NOMO-1 (cell line): ENCODE results near the gene KBTBD4.
A peak's percentile ranks its signal among the peaks of the same experiment; 100 is the strongest.

Experiments
- DNase-seq, 2 experiments: peaks; one replicate each; lab custom pipeline; 2025; ENCODE audit not compliant: unreplicated experiment in 2 of 2; lab: John Stamatoyannopoulos, UW

The KBTBD4 gene

GRCh38 chr11:47578524-47579494 is at the start of gene KBTBD4, which contains the start of gene NDUFS3:
TSS of gene KBTBD4 (minus strand) at chr11:47578970. CDS start at chr11:47578951, 19 bp downstream.
TSS of gene NDUFS3 (plus strand) at chr11:47579074. CDS start at chr11:47579092, 18 bp downstream.
- DNase-seq = peak; percentile 76 to 81

GRCh38 chr11:47628026-47628425 is 49.3 kb upstream of the KBTBD4 start:
- no peak for DNase-seq

GRCh38 chr11:47626234-47626633 is 47.5 kb upstream of the KBTBD4 start:
- no peak for DNase-seq

- DNase-seq = no peak
Observed at GRCh38 chr11:47620836-47621378, 42.1 kb upstream of the KBTBD4 start.

GRCh38 chr11:47617417-47617809 is 38.6 kb upstream of the KBTBD4 start:
- DNase-seq = no peak

GRCh38 chr11:47616726-47617416 is 38.1 kb upstream of the KBTBD4 start:
- peak; percentile 64 to 67 for DNase-seq

GRCh38 chr11:47615249-47615648 is 36.5 kb upstream of the KBTBD4 start:
- DNase-seq = no peak

- DNase-seq = peak; percentile 40 to 93
Observed at GRCh38 chr11:47611348-47611794, 32.6 kb upstream of the KBTBD4 start.

- DNase-seq = no peak
Observed at GRCh38 chr11:47609675-47610074, 30.9 kb upstream of the KBTBD4 start.

GRCh38 chr11:47607380-47607779 is 28.6 kb upstream of the KBTBD4 start:
- no peak for DNase-seq

GRCh38 chr11:47606731-47607130 is 28.0 kb upstream of the KBTBD4 start:
- DNase-seq = no peak

- DNase-seq = no peak
Observed at GRCh38 chr11:47605921-47606320, 27.2 kb upstream of the KBTBD4 start.

GRCh38 chr11:47603295-47603694 is 24.5 kb upstream of the KBTBD4 start:
- no peak for DNase-seq

- DNase-seq = no peak
Observed at GRCh38 chr11:47599902-47600301, 21.1 kb upstream of the KBTBD4 start.

- no peak for DNase-seq
Observed at GRCh38 chr11:47595967-47596366, 17.2 kb upstream of the KBTBD4 start.

GRCh38 chr11:47595029-47595428 is 16.3 kb upstream of the KBTBD4 start:
- DNase-seq = no peak

- DNase-seq = no peak
Observed at GRCh38 chr11:47593934-47594855, 15.4 kb upstream of the KBTBD4 start, which contains the start of gene C1QTNF4. TSS of gene C1QTNF4 (minus strand) at chr11:47594411. CDS start at chr11:47590810, 3,601 bp downstream.

GRCh38 chr11:47593492-47593933 is 14.7 kb upstream of the KBTBD4 start:
- no peak for DNase-seq

- no peak for DNase-seq
Observed at GRCh38 chr11:47592970-47593369, 14.2 kb upstream of the KBTBD4 start.

GRCh38 chr11:47592251-47592650 is 13.5 kb upstream of the KBTBD4 start:
- DNase-seq = peak; percentile 36 to 42
